Kidney epithelial cell (primary cell): ENCODE data around the gene RETREG1. TPM values are rescaled to one million over a fixed set of nuclear protein-coding genes. Genes with fewer than 3 reads are reported as not detected.

Experiments
- DNase-seq: peaks from one replicate; pipeline ENCODE4 v3.0.0-alpha.2; 2010; ENCODE audit warnings: low read depth
- H3K27me3 ChIP-seq: 2 replicates; pipeline ENCODE4 v1.6.0; 2011; ENCODE audit warnings: low read length; ENCODE audit not compliant: control insufficient read depth, insufficient read depth
- H3K36me3 ChIP-seq: 2 replicates; pipeline ENCODE4 v1.5.1; 2011; ENCODE audit warnings: low read length; ENCODE audit not compliant: control insufficient read depth, insufficient read depth
- H3K4me3 ChIP-seq: 2 replicates; pipeline ENCODE4 v1.5.1; 2011; ENCODE audit warnings: low read depth, mild to moderate bottlenecking, control low read depth, low read length
- CTCF ChIP-seq: IDR thresholded peaks from 2 replicates; pipeline ENCODE4 v1.5.1; 2011; ENCODE audit warnings: mild to moderate bottlenecking, moderate library complexity, low read length, control low read depth, inconsistent platforms; ENCODE audit not compliant: insufficient read depth, poor library complexity, severe bottlenecking
- total RNA-seq: library from RNA; depleted of rRNA; stranded (reverse); fragments of >200 nt; gene quantifications from 2 replicates; pipeline ENCODE4 v1.2.3, GENCODE V29; 2015

RETREG1 gene
- total RNA-seq, 1 donor from 2014 or later = 14.8 TPM

- Histone ChIP-seq H3K27me3 (no peaks in the 10 kb centered on the region), H3K36me3 (no peaks in the 10 kb centered on the region), H3K4me3 (no peak overlapping the region)
- no peak for DNase-seq
- TF ChIP-seq CTCF = no peak
Measured at GRCh38 chr5:16570121-16570815, 46.5 kb downstream of the RETREG1 start.

GRCh38 chr5:16568875-16569580, 47.8 kb downstream of the RETREG1 start:
- H3K4me3 ChIP-seq = no peak overlapping the region
- H3K36me3 ChIP-seq = no peaks in the 10 kb centered on the region
- no peaks in the 10 kb centered on the region for H3K27me3 ChIP-seq
- no peak for TF ChIP-seq CTCF
- no peak for DNase-seq

DNA sequence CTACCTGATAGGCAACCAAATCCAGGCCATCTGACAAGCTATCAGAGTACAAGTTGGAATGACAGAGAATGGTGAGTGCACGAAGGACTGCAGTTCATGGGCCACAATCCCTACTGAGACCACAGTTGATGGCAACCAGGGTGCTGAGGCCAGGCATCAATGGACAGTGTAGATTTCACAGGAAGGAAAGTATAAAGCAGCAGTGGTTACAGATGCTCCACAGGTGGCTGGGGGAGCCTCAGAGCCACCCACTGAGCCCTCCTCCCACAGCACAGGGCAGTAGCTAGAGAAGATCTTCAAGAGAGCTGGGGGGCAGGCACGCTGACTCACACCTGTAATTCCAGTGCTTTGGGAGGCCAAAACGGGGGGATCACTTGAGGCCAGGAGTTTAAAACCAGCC, 49.4 kb downstream of the RETREG1 start:
- TF ChIP-seq CTCF = no peak
- Histone ChIP-seq H3K36me3 (no peaks in the 10 kb centered on the region), H3K27me3 (no peaks in the 10 kb centered on the region), H3K4me3 (no peak overlapping the region)
- DNase-seq = no peak

GRCh38 chr5:16565118-16565517, 51.7 kb downstream of the RETREG1 start:
- Histone ChIP-seq H3K36me3 (no peaks in the 10 kb centered on the region), H3K4me3 (no peak overlapping the region), H3K27me3 (no peaks in the 10 kb centered on the region)
- no peak for DNase-seq
- TF ChIP-seq CTCF = no peak

GRCh38 chr5:16564248-16564867, 52.4 kb downstream of the RETREG1 start:
- no peaks in the 10 kb centered on the region for H3K36me3 ChIP-seq
- no peaks in the 10 kb centered on the region for H3K27me3 ChIP-seq
- DNase-seq = no peak
- no peak for TF ChIP-seq CTCF
- H3K4me3 ChIP-seq = no peak overlapping the region
